GM12801 (cell line): ENCODE measurements around the gene MRTFA.

Experiments
- TF ChIP-seq, protein P1 (sequence below): IDR thresholded peaks from one replicate; pipeline ENCODE4 v1.5.1; 2011; ENCODE audit warnings: control low read depth; ENCODE audit not compliant: insufficient read length; ENCODE audit errors: extremely low read depth

MRTFA gene

GRCh38 chr22:40585310-40585751, 51.2 kb downstream of the MRTFA start:
- TF ChIP-seq, protein P1, sequence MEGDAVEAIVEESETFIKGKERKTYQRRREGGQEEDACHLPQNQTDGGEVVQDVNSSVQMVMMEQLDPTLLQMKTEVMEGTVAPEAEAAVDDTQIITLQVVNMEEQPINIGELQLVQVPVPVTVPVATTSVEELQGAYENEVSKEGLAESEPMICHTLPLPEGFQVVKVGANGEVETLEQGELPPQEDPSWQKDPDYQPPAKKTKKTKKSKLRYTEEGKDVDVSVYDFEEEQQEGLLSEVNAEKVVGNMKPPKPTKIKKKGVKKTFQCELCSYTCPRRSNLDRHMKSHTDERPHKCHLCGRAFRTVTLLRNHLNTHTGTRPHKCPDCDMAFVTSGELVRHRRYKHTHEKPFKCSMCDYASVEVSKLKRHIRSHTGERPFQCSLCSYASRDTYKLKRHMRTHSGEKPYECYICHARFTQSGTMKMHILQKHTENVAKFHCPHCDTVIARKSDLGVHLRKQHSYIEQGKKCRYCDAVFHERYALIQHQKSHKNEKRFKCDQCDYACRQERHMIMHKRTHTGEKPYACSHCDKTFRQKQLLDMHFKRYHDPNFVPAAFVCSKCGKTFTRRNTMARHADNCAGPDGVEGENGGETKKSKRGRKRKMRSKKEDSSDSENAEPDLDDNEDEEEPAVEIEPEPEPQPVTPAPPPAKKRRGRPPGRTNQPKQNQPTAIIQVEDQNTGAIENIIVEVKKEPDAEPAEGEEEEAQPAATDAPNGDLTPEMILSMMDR, result no peak

DNA sequence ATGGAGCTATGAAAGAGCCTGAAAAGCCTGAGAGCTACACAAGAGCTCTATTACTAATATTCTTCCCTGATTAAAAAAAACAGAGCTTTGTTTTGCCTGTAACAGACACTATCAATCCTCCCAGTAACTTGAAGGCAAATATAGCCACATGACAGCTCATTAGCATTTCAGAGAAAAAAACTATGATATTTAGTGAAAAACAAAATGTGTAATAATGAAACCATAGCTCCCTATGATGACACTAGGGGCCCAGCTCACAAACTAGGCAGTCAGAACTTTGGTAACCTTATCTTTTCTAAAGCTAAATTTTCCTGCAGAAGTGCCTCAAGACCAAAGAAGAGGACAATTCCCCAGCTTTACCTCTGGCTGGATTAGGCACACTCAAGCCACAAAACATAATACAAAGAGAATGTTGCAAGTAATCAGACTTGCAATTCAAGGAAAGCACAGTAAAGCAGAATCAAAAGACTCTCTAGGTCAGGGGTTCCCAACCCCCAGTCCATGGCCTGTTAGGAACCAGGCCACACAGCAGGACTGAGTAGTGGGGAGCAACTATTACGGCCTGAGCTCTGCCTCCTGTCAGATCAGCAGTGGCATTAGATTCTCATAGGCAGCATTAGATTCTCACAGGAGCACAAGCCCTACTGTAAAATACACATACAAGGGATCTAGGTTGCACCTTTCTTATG, 53.3 kb downstream of the MRTFA start:
- TF ChIP-seq, protein P1, result no peak

GRCh38 chr22:40582063-40582462, 54.5 kb downstream of the MRTFA start:
- TF ChIP-seq, protein P1, result no peak

GRCh38 chr22:40580631-40581030, 55.9 kb downstream of the MRTFA start:
- TF ChIP-seq, protein P1, result no peak

DNA sequence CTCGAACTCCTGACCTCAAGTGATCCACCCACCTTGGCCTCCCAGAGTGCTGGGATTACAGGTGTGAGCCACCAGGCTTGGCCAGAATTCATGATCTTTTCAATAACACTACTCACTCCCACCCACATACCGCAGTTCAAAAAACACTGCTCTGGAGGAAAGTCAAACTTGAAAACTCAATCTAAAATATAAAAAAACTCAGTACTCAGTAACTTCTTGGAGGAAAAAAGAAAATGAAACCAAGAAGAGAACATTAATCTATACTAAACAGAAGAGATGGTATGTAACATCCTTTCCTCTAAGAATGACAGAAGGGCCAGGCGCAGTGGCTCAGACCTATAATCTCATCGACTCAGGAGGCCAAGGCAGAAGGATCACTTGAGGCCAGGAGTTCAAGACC, 58.3 kb downstream of the MRTFA start:
- TF ChIP-seq, protein P1, result no peak

DNA sequence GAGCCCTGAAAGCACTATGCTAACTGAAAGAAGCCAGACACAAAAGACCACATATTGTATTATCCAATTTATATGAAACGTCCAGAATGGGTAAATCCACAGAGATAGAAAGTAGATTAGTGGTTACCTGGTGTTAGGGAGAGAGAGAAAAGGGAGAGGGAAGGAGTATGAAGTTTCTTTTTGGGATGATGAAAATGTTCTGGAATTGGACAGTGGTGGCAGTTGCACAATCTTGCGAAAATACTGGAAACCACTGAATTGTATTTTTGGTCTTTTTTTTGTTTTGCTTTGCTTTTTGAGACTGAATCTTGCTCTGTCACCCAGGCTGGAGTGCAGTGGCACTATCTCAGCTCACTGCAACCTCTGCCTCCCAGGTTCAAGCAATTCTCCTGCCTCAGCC, 63.5 kb downstream of the MRTFA start:
- TF ChIP-seq, protein P1, result no peak

DNA sequence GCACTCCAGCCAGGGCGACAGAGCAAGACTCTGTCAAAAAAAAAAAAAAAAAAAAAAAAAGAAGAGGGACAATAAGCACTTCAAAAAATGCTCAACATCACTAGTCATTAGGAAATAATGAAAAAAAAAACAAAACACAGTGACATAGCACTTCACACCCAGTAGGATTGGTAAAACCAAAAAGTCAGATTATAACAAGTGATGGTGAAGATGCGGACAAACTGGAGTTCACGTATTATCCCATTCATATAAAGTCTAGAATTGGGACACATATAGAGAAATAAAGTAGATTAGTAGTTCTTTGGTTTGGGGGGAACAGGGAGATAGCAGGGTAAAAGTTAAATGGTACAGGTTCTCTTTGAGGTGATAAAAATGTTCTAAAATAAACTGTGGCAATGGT, 64.6 kb downstream of the MRTFA start:
- TF ChIP-seq, protein P1, result no peak
